Measurements from ENCODE around the gene GPR158.

The GPR158 gene

GRCh38 chr10:25304606-25305005, 129.8 kb downstream of the GPR158 start:
- no peak for ATAC-seq
- no peak for TF ChIP-seq PPARA (CRISPR knock-in tag; IDR thresholded peaks at IDR 0.05; ENCODE audit: borderline replicate concordance)

DNA sequence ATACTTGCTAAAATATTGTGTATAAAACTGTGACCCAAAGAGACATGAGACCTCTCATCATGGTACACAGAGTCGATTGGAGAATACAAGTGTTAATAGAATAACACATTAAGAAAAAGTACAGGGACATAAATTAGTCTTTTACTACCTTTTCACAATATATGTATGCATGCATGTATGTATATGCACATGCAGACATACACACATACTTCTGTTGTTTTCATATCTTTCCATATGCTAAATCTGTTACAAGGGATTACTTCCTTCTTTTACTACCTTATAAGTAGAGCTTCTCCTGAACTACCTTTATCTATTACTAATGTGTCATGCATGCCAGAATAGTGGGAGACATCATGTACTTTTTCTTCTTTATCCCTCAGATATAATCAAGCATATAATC, 131.6 kb downstream of the GPR158 start:
- no peak for ATAC-seq
- TF ChIP-seq ZNF8 (CRISPR knock-in tag; IDR thresholded peaks at IDR 0.05): no peak
- TF ChIP-seq BACH2 (CRISPR knock-in tag; IDR thresholded peaks at IDR 0.05; ENCODE audit: borderline replicate concordance): no peak
- TF ChIP-seq ZNF70 (CRISPR knock-in tag; IDR thresholded peaks at IDR 0.05): no peak
- TF ChIP-seq ZC3H10 (CRISPR knock-in tag; IDR thresholded peaks at IDR 0.05): no peak
- no peak for TF ChIP-seq TOX (CRISPR knock-in tag; IDR thresholded peaks at IDR 0.05; ENCODE audit: borderline replicate concordance)
- no peak for TF ChIP-seq TCF4 (CRISPR knock-in tag; IDR thresholded peaks at IDR 0.05; ENCODE audit: borderline replicate concordance)
- no peak for TF ChIP-seq ISL1 (CRISPR knock-in tag; IDR thresholded peaks at IDR 0.05)
- no peak for TF ChIP-seq ARNTL (CRISPR knock-in tag; IDR thresholded peaks at IDR 0.05; ENCODE audit: borderline replicate concordance, low read depth)
- TF ChIP-seq, protein P1, sequence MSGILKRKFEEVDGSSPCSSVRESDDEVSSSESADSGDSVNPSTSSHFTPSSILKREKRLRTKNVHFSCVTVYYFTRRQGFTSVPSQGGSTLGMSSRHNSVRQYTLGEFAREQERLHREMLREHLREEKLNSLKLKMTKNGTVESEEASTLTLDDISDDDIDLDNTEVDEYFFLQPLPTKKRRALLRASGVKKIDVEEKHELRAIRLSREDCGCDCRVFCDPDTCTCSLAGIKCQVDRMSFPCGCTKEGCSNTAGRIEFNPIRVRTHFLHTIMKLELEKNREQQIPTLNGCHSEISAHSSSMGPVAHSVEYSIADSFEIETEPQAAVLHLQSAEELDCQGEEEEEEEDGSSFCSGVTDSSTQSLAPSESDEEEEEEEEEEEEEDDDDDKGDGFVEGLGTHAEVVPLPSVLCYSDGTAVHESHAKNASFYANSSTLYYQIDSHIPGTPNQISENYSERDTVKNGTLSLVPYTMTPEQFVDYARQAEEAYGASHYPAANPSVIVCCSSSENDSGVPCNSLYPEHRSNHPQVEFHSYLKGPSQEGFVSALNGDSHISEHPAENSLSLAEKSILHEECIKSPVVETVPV (CRISPR knock-in tag; IDR thresholded peaks at IDR 0.05): no peak
- no peak for TF ChIP-seq GLIS3 (CRISPR knock-in tag; IDR thresholded peaks at IDR 0.05)
- TF ChIP-seq, protein P2, sequence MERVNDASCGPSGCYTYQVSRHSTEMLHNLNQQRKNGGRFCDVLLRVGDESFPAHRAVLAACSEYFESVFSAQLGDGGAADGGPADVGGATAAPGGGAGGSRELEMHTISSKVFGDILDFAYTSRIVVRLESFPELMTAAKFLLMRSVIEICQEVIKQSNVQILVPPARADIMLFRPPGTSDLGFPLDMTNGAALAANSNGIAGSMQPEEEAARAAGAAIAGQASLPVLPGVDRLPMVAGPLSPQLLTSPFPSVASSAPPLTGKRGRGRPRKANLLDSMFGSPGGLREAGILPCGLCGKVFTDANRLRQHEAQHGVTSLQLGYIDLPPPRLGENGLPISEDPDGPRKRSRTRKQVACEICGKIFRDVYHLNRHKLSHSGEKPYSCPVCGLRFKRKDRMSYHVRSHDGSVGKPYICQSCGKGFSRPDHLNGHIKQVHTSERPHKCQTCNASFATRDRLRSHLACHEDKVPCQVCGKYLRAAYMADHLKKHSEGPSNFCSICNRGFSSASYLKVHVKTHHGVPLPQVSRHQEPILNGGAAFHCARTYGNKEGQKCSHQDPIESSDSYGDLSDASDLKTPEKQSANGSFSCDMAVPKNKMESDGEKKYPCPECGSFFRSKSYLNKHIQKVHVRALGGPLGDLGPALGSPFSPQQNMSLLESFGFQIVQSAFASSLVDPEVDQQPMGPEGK (CRISPR knock-in tag; IDR thresholded peaks at IDR 0.05; ENCODE audit: borderline replicate concordance): no peak
- TF ChIP-seq ZFP3 (CRISPR knock-in tag; IDR thresholded peaks at IDR 0.05): no peak
- TF ChIP-seq ZFP30 (CRISPR knock-in tag; IDR thresholded peaks at IDR 0.05): no peak
- TF ChIP-seq CSDC2 (CRISPR knock-in tag; IDR thresholded peaks at IDR 0.05): no peak
- TF ChIP-seq SNAI2 (CRISPR knock-in tag; IDR thresholded peaks at IDR 0.05): no peak
- TF ChIP-seq ZNF565 (CRISPR knock-in tag; conservative IDR thresholded peaks at IDR 0.05; ENCODE audit: low read depth): no peak
- TF ChIP-seq RARB (CRISPR knock-in tag; IDR thresholded peaks at IDR 0.05): no peak
- TF ChIP-seq PPARA (CRISPR knock-in tag; IDR thresholded peaks at IDR 0.05; ENCODE audit: borderline replicate concordance): no peak
- TF ChIP-seq, protein P3, sequence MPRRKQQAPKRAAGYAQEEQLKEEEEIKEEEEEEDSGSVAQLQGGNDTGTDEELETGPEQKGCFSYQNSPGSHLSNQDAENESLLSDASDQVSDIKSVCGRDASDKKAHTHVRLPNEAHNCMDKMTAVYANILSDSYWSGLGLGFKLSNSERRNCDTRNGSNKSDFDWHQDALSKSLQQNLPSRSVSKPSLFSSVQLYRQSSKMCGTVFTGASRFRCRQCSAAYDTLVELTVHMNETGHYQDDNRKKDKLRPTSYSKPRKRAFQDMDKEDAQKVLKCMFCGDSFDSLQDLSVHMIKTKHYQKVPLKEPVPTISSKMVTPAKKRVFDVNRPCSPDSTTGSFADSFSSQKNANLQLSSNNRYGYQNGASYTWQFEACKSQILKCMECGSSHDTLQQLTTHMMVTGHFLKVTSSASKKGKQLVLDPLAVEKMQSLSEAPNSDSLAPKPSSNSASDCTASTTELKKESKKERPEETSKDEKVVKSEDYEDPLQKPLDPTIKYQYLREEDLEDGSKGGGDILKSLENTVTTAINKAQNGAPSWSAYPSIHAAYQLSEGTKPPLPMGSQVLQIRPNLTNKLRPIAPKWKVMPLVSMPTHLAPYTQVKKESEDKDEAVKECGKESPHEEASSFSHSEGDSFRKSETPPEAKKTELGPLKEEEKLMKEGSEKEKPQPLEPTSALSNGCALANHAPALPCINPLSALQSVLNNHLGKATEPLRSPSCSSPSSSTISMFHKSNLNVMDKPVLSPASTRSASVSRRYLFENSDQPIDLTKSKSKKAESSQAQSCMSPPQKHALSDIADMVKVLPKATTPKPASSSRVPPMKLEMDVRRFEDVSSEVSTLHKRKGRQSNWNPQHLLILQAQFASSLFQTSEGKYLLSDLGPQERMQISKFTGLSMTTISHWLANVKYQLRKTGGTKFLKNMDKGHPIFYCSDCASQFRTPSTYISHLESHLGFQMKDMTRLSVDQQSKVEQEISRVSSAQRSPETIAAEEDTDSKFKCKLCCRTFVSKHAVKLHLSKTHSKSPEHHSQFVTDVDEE (CRISPR knock-in tag; IDR thresholded peaks at IDR 0.05): no peak

DNA sequence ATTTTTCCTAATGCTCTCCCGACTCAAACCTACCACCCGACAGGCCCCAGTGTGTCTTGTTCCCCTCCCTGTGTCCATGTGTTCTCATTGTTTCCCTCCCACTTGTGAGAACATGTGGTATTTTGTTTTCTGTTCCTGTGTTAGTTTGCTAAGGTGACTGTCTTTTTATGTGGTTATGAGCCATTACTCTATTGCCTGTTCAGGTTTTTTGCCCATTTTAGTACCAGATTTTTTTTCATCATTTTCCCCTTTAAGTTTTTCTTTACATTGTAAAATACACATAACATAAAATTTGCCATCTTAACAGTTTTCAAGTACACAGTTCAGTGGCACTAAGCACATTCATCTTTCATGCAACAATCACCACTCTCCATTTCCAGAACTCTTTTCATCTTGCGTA, 133.5 kb downstream of the GPR158 start:
- no peak for ATAC-seq

More for the DNA sequence above, 133.5 kb downstream of the GPR158 start:
- TF ChIP-seq ZNF70 (CRISPR knock-in tag; IDR thresholded peaks at IDR 0.05): no peak
- no peak for TF ChIP-seq TCF4 (CRISPR knock-in tag; IDR thresholded peaks at IDR 0.05; ENCODE audit: borderline replicate concordance)
- TF ChIP-seq, protein P1 (CRISPR knock-in tag; IDR thresholded peaks at IDR 0.05): no peak
- TF ChIP-seq ZNF8 (CRISPR knock-in tag; IDR thresholded peaks at IDR 0.05): no peak
- TF ChIP-seq ZFP30 (CRISPR knock-in tag; IDR thresholded peaks at IDR 0.05): no peak
- TF ChIP-seq CSDC2 (CRISPR knock-in tag; IDR thresholded peaks at IDR 0.05): no peak
- TF ChIP-seq ARNTL (CRISPR knock-in tag; IDR thresholded peaks at IDR 0.05; ENCODE audit: borderline replicate concordance, low read depth): no peak
- TF ChIP-seq PPARA (CRISPR knock-in tag; IDR thresholded peaks at IDR 0.05; ENCODE audit: borderline replicate concordance): no peak
- TF ChIP-seq BACH2 (CRISPR knock-in tag; IDR thresholded peaks at IDR 0.05; ENCODE audit: borderline replicate concordance): no peak
- TF ChIP-seq SNAI2 (CRISPR knock-in tag; IDR thresholded peaks at IDR 0.05): no peak
- TF ChIP-seq, protein P2 (CRISPR knock-in tag; IDR thresholded peaks at IDR 0.05; ENCODE audit: borderline replicate concordance): no peak
